GOT3 (cell line): Measurements from ENCODE around the gene FCHSD2.
"Not testable (repeated sequence)": the region's sequence is repeated elsewhere in the genome, so short reads cannot be mapped to it uniquely, and the experiment has no call there.

ENCODE experiments used
- DNase-seq: peaks from one replicate; lab custom pipeline; 2025; ENCODE audit warnings: mixed read lengths; lab: John Stamatoyannopoulos, UW

Gene FCHSD2

DNA sequence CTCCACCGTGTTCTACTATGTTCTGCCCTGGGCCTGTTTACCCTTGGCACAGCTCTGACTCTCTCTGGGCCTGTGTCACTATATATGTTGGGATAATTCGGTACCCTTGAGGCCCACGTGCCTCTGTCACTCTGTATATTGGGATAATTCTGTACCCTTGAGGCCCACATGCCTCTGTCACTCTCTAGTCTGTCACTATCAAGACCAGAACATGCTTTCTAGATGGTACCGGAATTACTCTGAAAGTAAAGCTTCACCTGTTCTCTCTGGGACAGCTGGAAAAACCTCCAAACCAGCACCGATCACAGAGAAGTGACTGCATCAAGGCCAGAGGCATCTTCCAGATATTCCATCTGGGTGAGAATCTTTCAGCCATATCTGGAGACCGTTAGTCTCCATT is 9.3 kb upstream of the FCHSD2 start:
- DNase-seq, result no peak

DNA sequence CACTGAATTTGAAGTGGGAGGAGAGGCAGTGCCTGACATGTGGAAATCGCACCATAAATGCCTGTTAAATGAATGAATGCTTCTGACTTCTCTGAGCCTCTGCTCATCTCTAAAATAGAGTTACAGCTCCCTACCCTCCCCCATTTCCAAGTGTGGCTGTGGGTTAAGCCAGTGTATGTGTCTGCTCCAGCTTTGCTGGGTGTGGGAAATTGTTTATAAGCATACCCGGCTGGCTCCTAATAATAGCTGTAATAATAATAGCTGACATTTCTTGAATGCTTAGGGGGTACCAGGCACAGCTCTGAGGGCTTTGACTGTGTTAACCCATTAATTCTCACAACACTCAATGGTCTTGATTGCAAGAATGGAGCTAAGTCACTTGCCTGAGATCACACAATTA is 7.0 kb upstream of the FCHSD2 start:
- no peak for DNase-seq

DNA sequence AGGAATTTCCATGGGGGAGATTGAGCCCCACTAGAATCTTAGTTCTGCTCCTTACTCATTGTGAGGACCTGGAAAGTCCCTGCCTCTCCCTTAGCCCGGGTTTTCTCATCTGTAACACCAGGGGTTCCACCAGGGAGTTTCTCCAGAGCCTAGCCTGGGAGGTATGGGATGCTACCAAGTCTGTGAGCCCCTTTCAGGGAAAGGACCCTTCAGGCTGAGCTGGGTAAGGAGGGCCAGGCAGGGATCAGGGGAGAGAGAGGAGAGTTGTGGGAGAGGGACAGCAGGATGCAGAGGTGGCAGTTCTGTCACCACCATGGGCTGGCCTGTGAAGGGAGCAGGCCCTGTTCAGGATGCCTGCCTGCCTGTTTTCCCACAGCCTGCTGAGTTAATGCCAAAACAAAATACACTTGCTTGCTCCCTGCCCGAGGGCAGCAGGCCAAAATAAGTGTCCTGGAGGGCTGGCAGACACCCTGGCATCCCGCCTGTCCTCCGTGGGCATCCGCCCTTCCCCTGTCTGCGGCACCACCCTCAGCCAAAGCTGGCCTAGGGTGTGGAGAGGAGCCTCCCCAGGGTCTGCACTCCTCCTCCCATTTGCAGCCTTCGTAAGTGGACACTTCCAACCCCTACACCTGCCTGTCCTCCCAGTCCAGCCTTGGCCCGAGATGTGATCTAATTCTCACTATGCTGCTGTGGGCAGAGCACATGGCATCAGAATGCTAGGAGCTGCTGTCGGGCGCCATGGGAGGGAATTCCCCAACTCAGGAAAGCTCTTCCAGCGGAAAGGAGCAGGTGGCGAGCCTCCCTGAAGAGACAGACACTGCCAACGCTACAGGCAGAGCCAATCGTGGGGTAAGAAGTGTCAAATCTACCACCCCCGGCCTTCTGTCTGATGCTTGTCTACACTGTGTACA is 5.9 kb upstream of the FCHSD2 start:
- DNase-seq, result no peak

DNA sequence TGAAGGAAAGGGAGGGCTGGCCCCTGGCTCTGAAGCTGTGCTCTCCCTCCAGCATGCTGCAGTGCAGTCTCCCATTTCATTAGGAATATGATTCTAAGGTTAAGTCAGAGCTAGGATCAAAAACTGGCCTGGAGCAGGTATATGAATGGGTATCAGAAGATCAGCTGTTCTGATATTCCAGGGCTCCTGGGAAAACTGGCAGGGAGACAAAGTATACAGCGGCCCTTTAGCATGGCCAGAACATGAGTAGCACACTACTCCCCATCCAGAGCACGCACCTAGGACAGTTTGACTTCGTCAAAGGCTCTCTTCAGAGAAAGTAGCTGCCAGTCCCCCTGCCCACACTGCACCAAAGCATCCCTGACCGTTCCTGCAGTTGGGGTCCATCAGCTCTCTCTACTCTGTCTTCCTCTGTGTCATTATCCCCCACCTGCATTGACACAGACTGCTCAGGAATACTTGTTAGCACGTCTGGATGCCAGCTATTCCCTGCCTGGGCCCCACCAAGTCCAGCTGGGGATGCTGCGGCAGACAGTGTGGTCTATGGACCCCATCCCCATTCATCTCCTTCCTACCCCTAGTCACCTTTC is 4.0 kb upstream of the FCHSD2 start:
- no peak for DNase-seq

DNA sequence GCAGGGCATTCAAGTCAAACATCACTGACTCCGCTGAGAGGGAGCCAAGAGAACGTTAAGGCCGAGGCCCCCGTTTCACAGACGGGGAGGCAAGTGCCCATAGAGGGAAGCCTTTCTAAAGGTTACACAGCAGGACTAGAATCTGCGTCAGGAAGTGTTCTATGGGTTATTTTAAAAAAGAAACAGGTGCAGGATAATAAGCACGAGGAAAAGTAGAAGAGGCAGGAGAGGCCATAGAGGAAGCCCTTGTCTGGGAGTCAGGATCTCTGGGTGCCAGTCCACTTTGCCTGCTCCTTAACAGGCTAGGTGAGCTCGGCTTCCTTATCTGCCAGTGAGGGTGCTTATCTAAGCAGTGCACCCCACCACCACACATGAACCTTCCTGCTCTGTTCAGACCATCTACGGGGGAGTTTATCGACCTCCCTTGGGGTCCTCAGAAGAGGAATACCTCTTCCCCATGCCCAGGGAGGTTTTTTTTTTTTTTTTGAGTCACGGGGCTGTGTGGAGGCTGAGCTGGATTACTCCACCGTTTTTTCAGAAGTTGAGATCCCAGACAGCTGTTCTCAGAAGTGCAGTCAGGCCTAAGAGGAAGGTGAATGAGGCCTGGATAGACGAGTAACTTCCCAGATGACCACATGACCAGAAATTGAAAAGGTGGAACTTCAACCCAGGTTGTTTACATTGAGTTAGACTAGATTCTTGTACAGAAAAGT is 1.2 kb upstream of the FCHSD2 start:
- DNase-seq, result no peak

DNA sequence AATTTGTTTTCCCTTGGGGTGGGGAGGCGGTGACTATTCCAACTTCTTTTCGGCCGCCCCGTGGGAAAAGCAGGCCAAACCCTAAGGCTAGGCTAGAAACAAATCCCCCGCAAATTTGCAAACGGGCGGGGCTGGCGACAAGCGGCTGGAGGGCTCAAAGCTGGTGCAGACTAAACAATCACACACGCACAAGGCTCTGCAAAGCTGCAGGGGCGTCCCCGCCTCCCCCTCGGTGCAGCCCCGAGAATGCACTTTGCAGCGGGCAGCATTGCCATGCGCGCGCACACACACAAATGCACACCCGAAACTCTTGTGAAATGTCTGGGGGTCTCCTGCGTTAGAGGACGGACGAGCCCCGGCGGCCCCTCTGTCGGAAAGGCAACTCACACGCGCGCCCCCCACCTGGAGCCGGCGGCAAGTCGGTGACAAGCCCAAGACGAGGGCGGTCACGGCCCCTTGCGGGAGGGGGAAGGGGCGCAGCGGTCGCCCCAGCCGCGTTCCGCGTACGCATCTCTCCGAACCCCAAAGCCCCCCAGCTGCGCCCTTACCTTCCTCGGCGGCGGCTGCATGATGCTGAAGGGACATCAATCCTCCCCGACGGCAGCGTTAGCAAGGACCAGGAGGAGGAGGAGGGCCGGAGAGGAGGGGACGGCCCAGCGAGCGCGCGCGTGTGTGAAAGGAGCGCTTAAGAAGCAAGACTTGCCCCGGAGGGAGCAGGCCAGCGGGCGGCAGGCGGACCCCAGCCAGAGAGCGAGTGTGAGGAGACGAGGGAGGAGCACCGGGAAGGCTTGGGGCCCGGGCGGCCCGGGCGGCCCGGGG is 600 bp downstream of the FCHSD2 start:
- no peak for DNase-seq

DNA sequence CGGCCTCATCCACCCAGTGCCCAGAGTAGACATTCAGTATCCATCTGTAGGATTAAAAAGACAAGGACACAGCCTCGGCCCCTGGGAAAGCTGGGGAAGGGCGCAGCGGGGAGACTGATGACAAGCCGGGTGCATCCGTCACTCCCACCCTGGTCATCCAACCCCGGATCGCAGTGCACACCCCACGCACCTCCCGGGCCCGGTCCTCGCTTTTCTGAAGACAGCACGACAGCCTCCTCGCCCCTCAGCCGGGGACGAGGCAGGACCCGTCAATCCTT is 1.1 kb downstream of the FCHSD2 start:
- no peak for DNase-seq

DNA sequence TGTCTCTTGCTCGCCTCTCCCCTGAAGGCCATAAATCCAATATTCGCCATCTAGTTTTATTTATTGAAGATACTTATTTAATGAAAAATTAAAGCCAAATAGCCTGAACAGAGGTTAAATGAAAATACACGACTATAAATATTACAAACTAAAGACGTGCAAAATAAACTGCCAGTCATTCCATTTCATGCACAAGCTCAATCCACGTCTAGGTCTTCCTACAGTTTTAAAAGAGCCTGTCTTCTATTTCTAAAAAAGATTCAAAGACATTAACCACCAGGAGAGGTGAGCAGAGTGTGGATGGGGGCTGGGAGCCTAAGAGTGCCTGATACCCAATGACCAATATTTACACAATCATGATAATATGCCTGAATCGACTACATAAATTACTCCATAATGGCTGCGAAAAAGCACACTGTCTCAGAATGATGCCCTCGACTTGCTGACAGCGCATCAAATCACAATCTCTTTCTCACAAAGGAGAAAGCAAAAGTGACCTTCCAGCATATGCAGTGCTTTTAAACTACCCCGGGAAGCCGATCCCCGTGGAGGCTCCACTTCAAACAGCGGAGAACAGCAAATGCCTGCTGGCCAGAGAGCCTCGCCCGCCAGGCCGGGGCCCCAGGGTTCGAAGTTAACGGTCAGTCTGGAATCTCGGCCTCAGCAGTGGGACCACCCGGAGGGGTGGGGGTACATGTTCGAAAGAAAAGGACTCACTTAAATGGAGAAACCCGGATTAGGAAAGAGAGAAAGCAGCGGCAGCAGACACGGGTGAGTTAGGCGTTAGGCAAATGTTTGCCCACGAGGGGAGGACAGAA is 1.7 kb downstream of the FCHSD2 start:
- no peak for DNase-seq

DNA sequence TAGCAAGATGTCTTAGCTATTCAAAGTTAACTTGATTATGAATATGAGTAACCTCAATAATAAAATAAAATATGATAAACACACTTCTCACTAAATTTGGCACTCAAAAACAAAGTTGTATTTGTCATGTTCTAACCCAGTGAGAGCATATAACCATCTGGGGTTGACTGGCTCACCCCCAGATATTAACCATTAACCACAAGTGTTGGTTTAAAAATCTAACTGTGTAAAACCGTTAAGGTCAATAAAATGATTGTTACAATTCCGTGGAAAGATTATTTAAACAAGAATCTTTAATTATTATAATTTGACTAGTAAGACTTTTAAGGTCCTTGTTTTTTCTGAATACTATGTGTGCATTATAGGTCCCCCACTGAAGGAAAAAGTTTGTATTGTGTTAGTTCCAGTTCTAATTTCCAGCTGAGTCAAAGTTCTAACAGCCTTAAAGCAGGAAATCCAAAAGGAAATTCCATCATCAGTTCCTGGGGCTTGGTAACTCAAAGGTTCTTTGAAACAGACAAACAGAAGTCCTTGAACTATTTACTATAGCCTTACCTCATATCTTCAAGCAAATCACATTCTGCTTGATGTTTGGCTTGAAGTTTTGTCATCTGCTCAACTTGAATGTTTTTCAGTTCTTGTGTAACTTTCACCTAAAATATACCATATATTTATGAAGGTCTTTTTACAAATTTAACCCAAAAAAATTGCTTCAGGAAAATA is 2.5 kb downstream of the FCHSD2 start:
- no peak for DNase-seq

DNA sequence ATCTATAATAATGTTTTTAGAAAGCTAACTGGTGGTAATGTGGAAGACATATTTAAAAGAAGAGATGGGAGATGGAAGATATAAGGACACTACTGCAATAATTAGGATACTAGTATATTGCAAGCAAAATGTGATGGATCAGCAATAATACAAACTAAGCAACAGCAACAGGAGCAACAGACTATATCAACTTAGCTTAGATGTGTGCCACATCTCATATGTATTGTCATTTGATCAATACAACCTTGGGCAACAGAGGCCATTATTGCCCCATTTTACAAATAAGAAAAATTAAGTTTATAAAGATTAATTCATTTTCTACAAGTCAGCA is 4.2 kb downstream of the FCHSD2 start:
- no peak for DNase-seq

DNA sequence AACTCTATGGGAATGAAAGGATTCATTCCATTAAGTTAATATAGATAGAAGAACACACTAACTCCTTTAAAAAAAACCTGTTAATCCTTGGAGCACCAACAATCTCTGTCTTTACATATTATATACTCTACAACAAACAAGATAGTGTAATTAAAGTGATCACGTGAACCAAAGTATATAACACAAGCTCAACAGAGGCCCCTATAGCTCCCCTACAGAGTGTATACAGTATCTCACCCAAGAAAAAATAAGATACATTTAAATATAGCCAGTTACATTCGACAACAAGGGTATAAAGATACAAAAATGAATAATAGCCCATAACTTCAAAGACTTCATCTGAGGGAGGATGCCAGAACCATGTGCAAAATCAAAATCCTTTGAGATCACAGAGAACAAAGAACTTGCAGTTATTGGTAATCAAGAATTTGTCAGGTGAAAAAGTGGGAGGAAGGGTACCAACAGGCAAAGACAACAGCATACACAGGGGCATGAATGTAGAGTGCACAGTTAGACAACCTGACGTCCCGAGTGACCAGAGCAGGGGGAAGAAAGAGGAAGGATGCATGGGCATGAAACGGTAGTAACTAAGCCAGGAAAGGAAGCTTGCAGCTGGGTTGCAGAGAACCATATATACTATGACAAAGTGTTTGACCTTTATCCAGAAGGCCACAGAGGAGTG is 4.7 kb downstream of the FCHSD2 start:
- DNase-seq, result no peak

DNA sequence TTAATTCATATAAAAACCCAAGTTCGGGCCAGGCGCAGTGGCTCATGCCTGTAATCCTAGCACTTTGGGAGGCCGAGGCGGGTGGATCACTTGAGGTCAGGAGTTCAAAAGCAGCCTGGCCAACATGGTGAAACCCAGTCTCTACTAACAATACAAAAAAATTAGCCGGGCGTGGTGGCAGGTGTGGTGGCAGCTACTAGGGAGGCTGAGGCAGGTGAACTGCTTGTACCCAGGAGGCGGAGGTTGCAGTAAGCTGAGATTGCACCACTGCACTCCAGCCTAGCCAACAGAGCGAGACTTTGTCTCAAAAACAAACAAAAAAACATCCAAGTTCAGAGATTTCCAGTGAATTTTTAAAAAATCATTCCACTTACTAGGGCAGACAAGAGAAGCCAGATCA is 5.4 kb downstream of the FCHSD2 start:
- not testable (repeated sequence) for DNase-seq

DNA sequence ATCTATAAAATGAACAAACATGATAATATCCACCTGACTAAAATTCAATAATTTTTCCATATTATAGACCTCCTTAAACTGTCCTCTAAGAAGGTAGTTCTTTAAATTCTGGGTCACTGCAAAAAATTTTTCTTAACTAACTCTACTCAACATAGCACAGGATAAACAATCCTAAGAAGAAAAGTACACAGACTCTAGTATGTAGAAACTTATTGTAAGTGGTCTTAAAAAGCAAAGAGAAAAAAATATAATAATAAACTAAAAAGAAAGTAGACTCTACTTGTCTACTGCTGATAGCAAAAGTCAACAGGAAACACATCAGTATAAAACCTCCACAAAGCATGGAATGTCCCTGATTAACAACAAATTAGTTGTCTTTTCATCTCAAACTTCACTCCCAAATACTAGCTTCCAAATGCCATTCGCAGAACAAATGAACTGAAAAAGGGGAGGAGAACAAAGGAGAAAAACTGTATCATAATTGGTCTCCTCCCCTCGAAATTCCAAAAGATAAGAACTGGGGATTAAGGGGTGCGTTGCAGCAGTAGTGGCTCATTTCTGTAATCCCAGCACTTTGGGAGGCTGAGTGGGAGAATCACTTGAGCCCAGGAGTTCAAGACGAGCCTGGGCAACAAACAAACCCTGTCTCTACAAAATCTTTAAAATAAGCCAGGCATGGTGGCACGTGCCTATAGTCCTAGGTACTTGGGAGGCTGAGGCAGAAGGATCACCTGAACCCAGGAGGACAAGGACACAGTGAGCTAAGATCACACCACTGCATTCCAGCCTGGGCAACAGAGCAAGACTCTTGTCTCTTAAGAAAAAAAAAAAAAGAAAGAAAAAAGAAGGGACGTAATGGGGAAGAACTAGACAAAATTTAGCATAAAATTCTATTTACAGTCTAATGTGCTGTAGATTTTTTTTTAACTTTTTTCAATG is 6.5 kb downstream of the FCHSD2 start:
- no peak for DNase-seq

DNA sequence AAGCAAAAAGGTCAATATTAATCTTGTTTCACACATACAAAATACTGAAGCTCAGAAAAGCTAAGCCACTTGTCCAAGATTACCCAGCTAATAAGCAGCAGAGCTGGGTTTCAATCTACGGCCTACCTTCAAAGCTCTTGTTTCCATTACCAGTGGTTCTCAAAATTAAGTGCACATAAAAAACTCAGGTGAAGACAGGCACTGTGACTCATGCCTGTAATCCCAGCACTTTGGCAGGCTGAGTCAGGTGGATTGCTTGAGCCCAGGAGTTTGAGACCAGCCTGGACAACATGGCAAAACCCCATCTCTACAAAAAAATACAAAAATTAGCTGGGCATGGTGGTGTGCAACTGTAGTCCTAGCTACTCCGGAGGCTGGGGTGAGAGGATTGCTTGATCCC is 9.8 kb downstream of the FCHSD2 start:
- DNase-seq, result not testable (repeated sequence)

DNA sequence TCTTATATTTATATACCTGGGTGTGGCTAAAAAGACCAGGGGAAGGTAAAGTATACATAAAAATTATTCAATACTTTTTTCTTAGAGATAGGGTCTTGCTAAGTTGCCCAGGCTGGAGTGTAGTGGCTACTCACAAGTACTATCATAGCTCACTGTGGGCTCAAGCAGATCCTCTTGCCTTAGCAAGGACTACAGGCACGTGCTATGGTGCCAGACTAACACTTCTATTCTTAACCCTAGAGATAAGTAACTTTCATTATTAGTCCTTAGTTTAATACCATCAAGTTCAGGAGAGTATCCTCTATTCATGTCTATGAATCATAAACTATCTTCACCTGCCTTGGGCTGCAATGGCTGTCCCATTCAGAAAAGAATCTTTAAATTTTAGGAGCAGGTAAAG is 11.9 kb downstream of the FCHSD2 start:
- DNase-seq, result no peak

DNA sequence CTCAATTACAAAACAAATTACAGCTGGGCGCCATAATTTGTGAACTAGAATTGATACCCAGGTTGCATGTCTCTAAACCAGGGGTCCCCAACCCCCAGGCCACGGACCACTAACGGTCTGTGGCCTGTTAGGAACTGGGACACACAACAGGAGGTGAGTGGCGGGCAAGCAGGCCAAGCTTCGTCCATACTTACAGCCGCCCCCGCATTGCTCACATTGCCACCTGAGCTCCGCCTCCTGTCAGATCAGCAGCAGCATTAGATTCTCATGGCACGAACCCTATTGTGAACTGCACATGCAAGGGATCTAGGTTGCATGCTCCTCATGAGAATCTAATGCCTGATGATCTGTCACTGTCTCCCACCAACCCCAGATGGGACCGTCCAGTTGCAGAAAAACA is 12.9 kb downstream of the FCHSD2 start:
- no peak for DNase-seq

DNA sequence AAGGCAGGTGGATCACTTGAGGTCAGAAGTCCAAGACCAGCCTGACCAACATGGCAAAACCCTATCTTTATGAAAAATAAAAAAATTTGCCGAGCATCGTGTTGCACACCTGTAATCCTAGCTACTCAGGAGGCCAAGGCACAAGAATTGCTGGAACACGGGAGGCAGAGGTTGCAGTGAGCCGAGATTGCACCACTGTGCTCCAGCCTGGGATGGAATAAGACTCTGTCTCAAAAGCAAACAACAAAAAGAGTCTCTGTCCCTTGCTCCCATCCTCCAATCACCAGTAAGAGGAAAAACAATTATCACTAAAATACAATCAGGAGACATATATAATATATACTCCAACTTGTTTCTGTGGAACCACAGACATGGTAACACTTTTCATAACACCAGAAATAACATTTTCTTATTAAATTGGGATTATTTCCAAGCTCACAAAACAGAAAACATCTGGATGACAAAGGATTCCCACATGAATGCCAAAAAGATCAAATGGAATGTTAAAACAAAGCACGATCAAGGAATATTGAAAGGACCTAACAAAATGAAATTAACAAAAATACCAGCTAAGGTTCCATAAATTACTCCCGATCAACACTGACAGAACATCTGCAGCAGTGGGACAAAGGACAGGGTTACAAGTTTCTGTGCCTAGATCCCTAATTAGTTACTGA is 15.2 kb downstream of the FCHSD2 start:
- no peak for DNase-seq

DNA sequence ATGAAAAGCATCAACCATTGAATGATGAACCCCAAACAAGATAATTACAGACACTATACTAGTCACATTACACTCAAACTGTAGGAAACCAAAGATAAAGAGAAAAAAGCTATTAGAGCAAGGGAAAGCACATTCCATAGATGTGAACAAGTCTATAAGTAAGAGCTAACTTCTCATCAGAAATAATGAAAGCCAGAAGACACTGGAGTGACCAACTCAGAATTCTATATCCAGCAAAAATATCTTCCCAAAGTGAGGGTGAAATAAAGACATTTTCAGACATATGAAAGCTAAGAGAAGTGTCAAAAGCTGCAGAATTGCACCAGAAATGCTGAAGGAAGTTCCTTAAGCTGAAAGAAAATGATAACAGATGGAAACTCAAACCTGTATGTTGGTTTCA is 17.3 kb downstream of the FCHSD2 start:
- DNase-seq, result no peak

DNA sequence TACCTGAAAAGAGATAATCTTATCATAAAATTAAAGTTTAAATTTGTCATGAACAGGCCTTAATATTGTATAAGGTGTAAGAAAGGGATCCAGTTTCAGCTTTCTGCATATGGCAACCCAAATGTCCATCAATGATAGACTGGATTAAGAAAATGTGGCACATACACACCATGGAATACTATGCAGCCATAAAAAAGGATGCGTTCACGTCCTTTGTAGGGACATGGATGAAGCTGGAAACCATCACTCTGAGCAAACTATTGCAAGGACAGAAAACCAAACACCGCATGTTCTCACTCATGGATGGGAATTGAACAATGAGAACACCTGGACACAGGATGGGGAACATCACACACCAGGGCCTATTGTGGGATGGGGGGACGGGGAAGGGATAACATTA is 18.2 kb downstream of the FCHSD2 start:
- not testable (repeated sequence) for DNase-seq
